ENCODE data around the gene ZNF438.

GRCh38 chr10:30973737-30974136 is 57.9 kb downstream of the ZNF438 start:
- TF ChIP-seq, protein P1, sequence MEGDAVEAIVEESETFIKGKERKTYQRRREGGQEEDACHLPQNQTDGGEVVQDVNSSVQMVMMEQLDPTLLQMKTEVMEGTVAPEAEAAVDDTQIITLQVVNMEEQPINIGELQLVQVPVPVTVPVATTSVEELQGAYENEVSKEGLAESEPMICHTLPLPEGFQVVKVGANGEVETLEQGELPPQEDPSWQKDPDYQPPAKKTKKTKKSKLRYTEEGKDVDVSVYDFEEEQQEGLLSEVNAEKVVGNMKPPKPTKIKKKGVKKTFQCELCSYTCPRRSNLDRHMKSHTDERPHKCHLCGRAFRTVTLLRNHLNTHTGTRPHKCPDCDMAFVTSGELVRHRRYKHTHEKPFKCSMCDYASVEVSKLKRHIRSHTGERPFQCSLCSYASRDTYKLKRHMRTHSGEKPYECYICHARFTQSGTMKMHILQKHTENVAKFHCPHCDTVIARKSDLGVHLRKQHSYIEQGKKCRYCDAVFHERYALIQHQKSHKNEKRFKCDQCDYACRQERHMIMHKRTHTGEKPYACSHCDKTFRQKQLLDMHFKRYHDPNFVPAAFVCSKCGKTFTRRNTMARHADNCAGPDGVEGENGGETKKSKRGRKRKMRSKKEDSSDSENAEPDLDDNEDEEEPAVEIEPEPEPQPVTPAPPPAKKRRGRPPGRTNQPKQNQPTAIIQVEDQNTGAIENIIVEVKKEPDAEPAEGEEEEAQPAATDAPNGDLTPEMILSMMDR (IDR thresholded peaks at IDR 0.05) = no peak
- TF ChIP-seq POLR2AphosphoS5 (IDR thresholded peaks at IDR 0.05) (no peak), POLR2A (IDR thresholded peaks at IDR 0.05) (no peak), EP300 (IDR thresholded peaks at IDR 0.05) (no peak)
